GM23338 (cell line): Measurements from ENCODE around the gene EML1. TPM values are rescaled to one million over a fixed set of nuclear protein-coding genes. Genes with fewer than 3 reads are reported as not detected.

Experiments used
- ATAC-seq: fragments of 200-7000 bp; cut with Tn5 transposase; 3 replicates; pipeline ENCODE4 v1.9.1; 2020
- DNase-seq: peaks from one replicate; pipeline ENCODE4 v3.0.0-alpha.2; 2015; ENCODE audit warnings: low spot score
- H2AFZ ChIP-seq: fragments of 200-600 bp; sonication (generic); 2 replicates; pipeline ENCODE4 v1.8.0; 2016; ENCODE audit warnings: antibody characterized with exemption, mild to moderate bottlenecking, moderate library complexity
- H3F3A ChIP-seq: fragments of 200-600 bp; sonication (generic); replicated peaks from 2 replicates; pipeline ENCODE4 v1.8.0; 2017; ENCODE audit warnings: antibody characterized with exemption, mixed run types, low read depth
- H3K27ac ChIP-seq: fragments of 200-600 bp; sonication (generic); 2 replicates; pipeline ENCODE4 v1.6.1; 2016; ENCODE audit warnings: low read depth
- H3K27me3 ChIP-seq: fragments of 200-600 bp; sonication (generic); 2 replicates; pipeline ENCODE4 v1.8.0; 2016; ENCODE audit warnings: mild to moderate bottlenecking, mixed run types, moderate library complexity; ENCODE audit not compliant: insufficient read depth
- H3K36me3 ChIP-seq: fragments of 200-600 bp; sonication (generic); 2 replicates; pipeline ENCODE4 v1.8.0; 2016; ENCODE audit warnings: mild to moderate bottlenecking; ENCODE audit not compliant: insufficient read depth
- H3K4me1 ChIP-seq: fragments of 200-600 bp; sonication (generic); 2 replicates; pipeline ENCODE4 v1.8.0; 2016; ENCODE audit warnings: mild to moderate bottlenecking, moderate library complexity; ENCODE audit not compliant: insufficient read depth
- H3K4me2 ChIP-seq: fragments of 200-600 bp; sonication (generic); 2 replicates; pipeline ENCODE4 v1.7.1; 2017; ENCODE audit warnings: mixed run types
- H3K4me3 ChIP-seq: fragments of 200-600 bp; sonication (generic); 2 replicates; pipeline ENCODE4 v1.6.1; 2016; ENCODE audit warnings: mixed run types
- H3K79me2 ChIP-seq: fragments of 200-600 bp; sonication (generic); replicated peaks from 2 replicates; pipeline ENCODE4 v1.8.0; 2017; ENCODE audit warnings: mild to moderate bottlenecking; ENCODE audit not compliant: insufficient read depth
- H3K9me2 ChIP-seq: fragments of 200-600 bp; sonication (generic); 2 replicates; pipeline ENCODE4 v1.8.0; 2017; ENCODE audit not compliant: insufficient read depth
- H4K20me1 ChIP-seq: fragments of 200-600 bp; sonication (generic); replicated peaks from 2 replicates; pipeline ENCODE4 v1.8.0; 2017; ENCODE audit warnings: mild to moderate bottlenecking; ENCODE audit not compliant: insufficient read depth
- H3K27ac Mint-ChIP-seq: 2 replicates; pipeline ENCODE4 v1.8.0; 2020; ENCODE audit warnings: inconsistent platforms, mild to moderate bottlenecking, moderate library complexity, mixed read lengths
- H3K27me3 Mint-ChIP-seq: 3 replicates; pipeline ENCODE4 v1.8.0; 2022; ENCODE audit warnings: low read depth, mild to moderate bottlenecking, moderate library complexity, mixed read lengths, inconsistent platforms; ENCODE audit not compliant: insufficient read depth, poor library complexity
- H3K36me3 Mint-ChIP-seq: 3 replicates; pipeline ENCODE4 v1.8.0; 2021; ENCODE audit warnings: low read depth, mild to moderate bottlenecking, inconsistent platforms, moderate library complexity, mixed read lengths
- H3K4me1 Mint-ChIP-seq: 3 replicates; pipeline ENCODE4 v1.8.0; 2020; ENCODE audit warnings: mild to moderate bottlenecking, inconsistent platforms, mixed read lengths
- H3K4me3 Mint-ChIP-seq: 3 replicates; pipeline ENCODE4 v1.8.0; 2021; ENCODE audit warnings: moderate library complexity, mild to moderate bottlenecking, inconsistent platforms, mixed read lengths
- H3K9me3 Mint-ChIP-seq: 3 replicates; pipeline ENCODE4 v1.8.0; 2020; ENCODE audit warnings: moderate library complexity, mild to moderate bottlenecking, inconsistent platforms, mixed read lengths
- EZH2phosphoT487 ChIP-seq: fragments of 200-600 bp; sonication (generic); IDR thresholded peaks from one replicate; pipeline ENCODE4 v1.8.1; 2018; ENCODE audit warnings: antibody characterized with exemption; ENCODE audit not compliant: unreplicated experiment
- POLR2AphosphoS5 ChIP-seq: IDR thresholded peaks from 2 replicates; pipeline ENCODE4 v1.6.1; 2016; ENCODE audit warnings: antibody characterized with exemption, low read depth
- STAT1 ChIP-seq: IDR thresholded peaks from one replicate; pipeline ENCODE4 v1.6.1; 2016; ENCODE audit warnings: antibody characterized with exemption; ENCODE audit not compliant: unreplicated experiment
- ZNF114 ChIP-seq: fragments of 250-450 bp; sonication (Bioruptor Pico); IDR thresholded peaks from 2 replicates; pipeline ENCODE4 v1.5.0; 2020; ENCODE audit warnings: mild to moderate bottlenecking, moderate library complexity
- polyA plus RNA-seq: library from polyadenylated mRNA; unstranded; fragments of >200 nt; fragmentation: Nextera tagmentation; extraction: Ambion mirVana; gene quantifications from 2 replicates; pipeline ENCODE4 v1.2.1, GENCODE V29; 2016
- total RNA-seq: library from RNA; depleted of rRNA; stranded (reverse); fragments of >200 nt; shearing (Covaris generic); gene quantifications from 2 replicates; pipeline ENCODE4 v1.2.3, GENCODE V29; 2014
- TF ChIP-seq, protein P1 (sequence below): fragments of 250-450 bp; sonication (Bioruptor Pico); IDR thresholded peaks from 2 replicates; pipeline ENCODE4 v1.5.0; 2020; ENCODE audit warnings: mild to moderate bottlenecking, moderate library complexity
- TF ChIP-seq, protein P2 (sequence below): IDR thresholded peaks from 2 replicates; pipeline ENCODE4 v1.6.1; 2016; ENCODE audit warnings: antibody characterized with exemption

Gene EML1
- total and polyA plus RNA-seq, 2 experiments from 2014 or later = 7.0 to 18.1 TPM

DNA sequence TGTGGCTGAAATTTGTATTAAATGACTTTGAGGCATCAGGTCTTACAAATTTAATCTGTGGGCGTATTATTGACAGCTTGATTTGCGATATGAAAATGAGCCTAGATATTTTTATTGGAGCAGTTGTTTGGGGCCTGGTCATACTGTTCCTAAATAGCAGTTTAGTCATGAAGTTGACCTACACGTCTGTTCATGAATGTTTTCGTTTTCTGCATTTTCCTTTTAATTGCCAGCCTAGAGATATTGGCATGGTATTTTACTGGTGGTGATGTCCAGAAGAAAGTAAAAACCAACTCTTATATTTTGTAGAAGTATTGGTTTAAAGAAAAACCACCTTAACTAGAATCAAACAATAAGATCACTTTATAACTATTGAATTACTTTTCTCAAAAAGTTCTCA lies 1.8 kb downstream of the EML1 start (continued):
- TF ChIP-seq, protein P1, sequence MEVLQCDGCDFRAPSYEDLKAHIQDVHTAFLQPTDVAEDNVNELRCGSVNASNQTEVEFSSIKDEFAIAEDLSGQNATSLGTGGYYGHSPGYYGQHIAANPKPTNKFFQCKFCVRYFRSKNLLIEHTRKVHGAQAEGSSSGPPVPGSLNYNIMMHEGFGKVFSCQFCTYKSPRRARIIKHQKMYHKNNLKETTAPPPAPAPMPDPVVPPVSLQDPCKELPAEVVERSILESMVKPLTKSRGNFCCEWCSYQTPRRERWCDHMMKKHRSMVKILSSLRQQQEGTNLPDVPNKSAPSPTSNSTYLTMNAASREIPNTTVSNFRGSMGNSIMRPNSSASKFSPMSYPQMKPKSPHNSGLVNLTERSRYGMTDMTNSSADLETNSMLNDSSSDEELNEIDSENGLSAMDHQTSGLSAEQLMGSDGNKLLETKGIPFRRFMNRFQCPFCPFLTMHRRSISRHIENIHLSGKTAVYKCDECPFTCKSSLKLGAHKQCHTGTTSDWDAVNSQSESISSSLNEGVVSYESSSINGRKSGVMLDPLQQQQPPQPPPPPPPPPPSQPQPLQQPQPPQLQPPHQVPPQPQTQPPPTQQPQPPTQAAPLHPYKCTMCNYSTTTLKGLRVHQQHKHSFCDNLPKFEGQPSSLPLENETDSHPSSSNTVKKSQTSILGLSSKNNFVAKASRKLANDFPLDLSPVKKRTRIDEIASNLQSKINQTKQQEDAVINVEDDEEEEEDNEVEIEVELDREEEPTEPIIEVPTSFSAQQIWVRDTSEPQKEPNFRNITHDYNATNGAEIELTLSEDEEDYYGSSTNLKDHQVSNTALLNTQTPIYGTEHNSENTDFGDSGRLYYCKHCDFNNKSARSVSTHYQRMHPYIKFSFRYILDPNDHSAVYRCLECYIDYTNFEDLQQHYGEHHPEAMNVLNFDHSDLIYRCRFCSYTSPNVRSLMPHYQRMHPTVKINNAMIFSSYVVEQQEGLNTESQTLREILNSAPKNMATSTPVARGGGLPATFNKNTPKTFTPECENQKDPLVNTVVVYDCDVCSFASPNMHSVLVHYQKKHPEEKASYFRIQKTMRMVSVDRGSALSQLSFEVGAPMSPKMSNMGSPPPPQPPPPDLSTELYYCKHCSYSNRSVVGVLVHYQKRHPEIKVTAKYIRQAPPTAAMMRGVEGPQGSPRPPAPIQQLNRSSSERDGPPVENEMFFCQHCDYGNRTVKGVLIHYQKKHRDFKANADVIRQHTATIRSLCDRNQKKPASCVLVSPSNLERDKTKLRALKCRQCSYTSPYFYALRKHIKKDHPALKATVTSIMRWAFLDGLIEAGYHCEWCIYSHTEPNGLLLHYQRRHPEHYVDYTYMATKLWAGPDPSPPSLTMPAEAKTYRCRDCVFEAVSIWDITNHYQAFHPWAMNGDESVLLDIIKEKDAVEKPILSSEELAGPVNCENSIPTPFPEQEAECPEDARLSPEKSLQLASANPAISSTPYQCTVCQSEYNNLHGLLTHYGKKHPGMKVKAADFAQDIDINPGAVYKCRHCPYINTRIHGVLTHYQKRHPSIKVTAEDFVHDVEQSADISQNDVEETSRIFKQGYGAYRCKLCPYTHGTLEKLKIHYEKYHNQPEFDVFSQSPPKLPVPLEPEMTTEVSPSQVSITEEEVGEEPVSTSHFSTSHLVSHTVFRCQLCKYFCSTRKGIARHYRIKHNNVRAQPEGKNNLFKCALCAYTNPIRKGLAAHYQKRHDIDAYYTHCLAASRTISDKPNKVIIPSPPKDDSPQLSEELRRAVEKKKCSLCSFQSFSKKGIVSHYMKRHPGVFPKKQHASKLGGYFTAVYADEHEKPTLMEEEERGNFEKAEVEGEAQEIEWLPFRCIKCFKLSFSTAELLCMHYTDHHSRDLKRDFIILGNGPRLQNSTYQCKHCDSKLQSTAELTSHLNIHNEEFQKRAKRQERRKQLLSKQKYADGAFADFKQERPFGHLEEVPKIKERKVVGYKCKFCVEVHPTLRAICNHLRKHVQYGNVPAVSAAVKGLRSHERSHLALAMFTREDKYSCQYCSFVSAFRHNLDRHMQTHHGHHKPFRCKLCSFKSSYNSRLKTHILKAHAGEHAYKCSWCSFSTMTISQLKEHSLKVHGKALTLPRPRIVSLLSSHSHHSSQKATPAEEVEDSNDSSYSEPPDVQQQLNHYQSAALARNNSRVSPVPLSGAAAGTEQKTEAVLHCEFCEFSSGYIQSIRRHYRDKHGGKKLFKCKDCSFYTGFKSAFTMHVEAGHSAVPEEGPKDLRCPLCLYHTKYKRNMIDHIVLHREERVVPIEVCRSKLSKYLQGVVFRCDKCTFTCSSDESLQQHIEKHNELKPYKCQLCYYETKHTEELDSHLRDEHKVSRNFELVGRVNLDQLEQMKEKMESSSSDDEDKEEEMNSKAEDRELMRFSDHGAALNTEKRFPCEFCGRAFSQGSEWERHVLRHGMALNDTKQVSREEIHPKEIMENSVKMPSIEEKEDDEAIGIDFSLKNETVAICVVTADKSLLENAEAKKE = no peak

DNA sequence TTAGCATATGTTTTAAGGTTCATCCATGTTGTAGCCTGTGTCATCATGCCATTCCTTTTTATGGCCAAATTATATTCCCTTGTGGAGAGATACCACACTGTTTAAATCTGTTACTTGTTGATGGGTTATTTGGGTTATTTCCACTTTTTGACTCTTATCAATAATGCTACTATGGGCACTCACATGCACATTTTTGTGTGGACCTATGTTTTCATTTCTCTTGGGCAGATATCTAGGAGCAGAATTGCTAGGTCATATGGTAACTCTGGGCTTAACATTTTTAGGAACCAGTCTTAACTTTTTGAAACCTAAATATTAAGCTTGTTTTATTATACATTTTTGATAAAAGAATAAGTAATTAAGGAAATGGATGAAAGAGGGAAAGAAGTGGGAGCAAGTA lies 4.0 kb downstream of the EML1 start:
- H3K79me2 ChIP-seq = peaks cover 24% of the 10 kb centered on the region
- H3K36me3 ChIP-seq = no peaks in the 10 kb centered on the region
- peaks cover 26% of the 10 kb centered on the region for H3K4me1 Mint-ChIP-seq
- peaks cover 9% of the 10 kb centered on the region for H3K4me1 ChIP-seq
- H3F3A ChIP-seq = no peaks in the 10 kb centered on the region
- DNase-seq = no peak
- no peak overlapping the region for H3K4me3 Mint-ChIP-seq
- H3K36me3 Mint-ChIP-seq = no peaks in the 10 kb centered on the region
- H3K9me3 Mint-ChIP-seq = no peaks in the 10 kb centered on the region
- H3K27me3 ChIP-seq = peaks cover 4% of the 10 kb centered on the region
- H3K4me3 ChIP-seq = no peak overlapping the region
- no peak overlapping the region for H3K27ac Mint-ChIP-seq
- no peaks in the 10 kb centered on the region for H4K20me1 ChIP-seq
- no peak overlapping the region for H3K27ac ChIP-seq
- H3K4me2 ChIP-seq = no peak overlapping the region
- no peak overlapping the region for H2AFZ ChIP-seq
- peaks cover 4% of the 10 kb centered on the region for H3K27me3 Mint-ChIP-seq
- no peaks in the 10 kb centered on the region for H3K9me2 ChIP-seq
- no peak for ATAC-seq
- TF ChIP-seq, protein P1 = no peak
- TF ChIP-seq, protein P2, sequence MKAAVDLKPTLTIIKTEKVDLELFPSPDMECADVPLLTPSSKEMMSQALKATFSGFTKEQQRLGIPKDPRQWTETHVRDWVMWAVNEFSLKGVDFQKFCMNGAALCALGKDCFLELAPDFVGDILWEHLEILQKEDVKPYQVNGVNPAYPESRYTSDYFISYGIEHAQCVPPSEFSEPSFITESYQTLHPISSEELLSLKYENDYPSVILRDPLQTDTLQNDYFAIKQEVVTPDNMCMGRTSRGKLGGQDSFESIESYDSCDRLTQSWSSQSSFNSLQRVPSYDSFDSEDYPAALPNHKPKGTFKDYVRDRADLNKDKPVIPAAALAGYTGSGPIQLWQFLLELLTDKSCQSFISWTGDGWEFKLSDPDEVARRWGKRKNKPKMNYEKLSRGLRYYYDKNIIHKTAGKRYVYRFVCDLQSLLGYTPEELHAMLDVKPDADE = no peak
- TF ChIP-seq ZNF114 (CRISPR knock-in tag) (no peak), STAT1 (no peak), POLR2AphosphoS5 (no peak), EZH2phosphoT487 (no peak)
